Measurements from ENCODE around the gene TUBGCP6. TPM values are rescaled to one million over a fixed set of nuclear protein-coding genes. Genes with fewer than 3 reads are reported as not detected.

Gene TUBGCP6
- total and polyA plus RNA-seq, 9 donors = 21.4 to 35.3 (median 26.2) TPM

Other genes starting within 250 kb of the TUBGCP6 start
- gene IL17REL, start 232.3 kb downstream of the TUBGCP6 start, total RNA-seq = not detected
- under 1 TPM in 1 of 8 donors, not detected in 7; 0.05 TPM for gene IL17REL, start 232.3 kb downstream of the TUBGCP6 start, polyA plus RNA-seq (ENCODE audit: insufficient read depth in 1 of 8, insufficient read length in 8 of 8, low replicate concordance in 1 of 8)
- gene TTLL8, start 186.7 kb downstream of the TUBGCP6 start, total RNA-seq = not detected
- not detected for gene TTLL8, start 186.7 kb downstream of the TUBGCP6 start, polyA plus RNA-seq (ENCODE audit: insufficient read depth in 1 of 8, insufficient read length in 8 of 8, low replicate concordance in 1 of 8)
- 0.31 TPM for gene MLC1, start 159.6 kb downstream of the TUBGCP6 start, total RNA-seq
- 1 to 10 TPM in 1 of 8 donors, under 1 TPM in 7; 0.45 to 1.2 (median 0.85) TPM for gene MLC1, start 159.6 kb downstream of the TUBGCP6 start, polyA plus RNA-seq (ENCODE audit: insufficient read depth in 1 of 8, insufficient read length in 8 of 8, low replicate concordance in 1 of 8)
- gene MOV10L1, start 155.0 kb downstream of the TUBGCP6 start, total RNA-seq = 0.40 TPM
- under 1 TPM; 0.08 to 0.50 (median 0.20) TPM for gene MOV10L1, start 155.0 kb downstream of the TUBGCP6 start, polyA plus RNA-seq (ENCODE audit: insufficient read depth in 1 of 8, insufficient read length in 8 of 8, low replicate concordance in 1 of 8)
- 0.13 TPM for gene PANX2, start 74.3 kb downstream of the TUBGCP6 start, total RNA-seq
- under 1 TPM; 0.04 to 0.19 (median 0.15) TPM for gene PANX2, start 74.3 kb downstream of the TUBGCP6 start, polyA plus RNA-seq (ENCODE audit: insufficient read depth in 1 of 8, insufficient read length in 8 of 8, low replicate concordance in 1 of 8)
- 10.5 TPM for gene TRABD, start 59.1 kb downstream of the TUBGCP6 start, total RNA-seq
- 10 to 100 TPM; 16.7 to 28.5 (median 19.8) TPM for gene TRABD, start 59.1 kb downstream of the TUBGCP6 start, polyA plus RNA-seq (ENCODE audit: insufficient read depth in 1 of 8, insufficient read length in 8 of 8, low replicate concordance in 1 of 8)
- 11.8 TPM for gene SELENOO, start 44.0 kb downstream of the TUBGCP6 start, total RNA-seq
- gene SELENOO, start 44.0 kb downstream of the TUBGCP6 start, polyA plus RNA-seq (ENCODE audit: insufficient read depth in 1 of 8, insufficient read length in 8 of 8, low replicate concordance in 1 of 8) = 10 to 100 TPM; 10.8 to 21.1 (median 14.5) TPM
- 11.5 TPM for gene HDAC10, start 6.2 kb upstream of the TUBGCP6 start, total RNA-seq
- 10 to 100 TPM; 10.8 to 23.7 (median 16.9) TPM for gene HDAC10, start 6.2 kb upstream of the TUBGCP6 start, polyA plus RNA-seq (ENCODE audit: insufficient read depth in 1 of 8, insufficient read length in 8 of 8, low replicate concordance in 1 of 8)
- gene MAPK12, start 16.7 kb upstream of the TUBGCP6 start, total RNA-seq = 25.6 TPM
- 10 to 100 TPM in 7 of 8 donors, 1 to 10 TPM in 1; 9.4 to 37.8 (median 19.1) TPM for gene MAPK12, start 16.7 kb upstream of the TUBGCP6 start, polyA plus RNA-seq (ENCODE audit: insufficient read depth in 1 of 8, insufficient read length in 8 of 8, low replicate concordance in 1 of 8)
- 4.5 TPM for gene MAPK11, start 25.4 kb upstream of the TUBGCP6 start, total RNA-seq
- 1 to 10 TPM; 6.1 to 8.7 (median 6.8) TPM for gene MAPK11, start 25.4 kb upstream of the TUBGCP6 start, polyA plus RNA-seq (ENCODE audit: insufficient read depth in 1 of 8, insufficient read length in 8 of 8, low replicate concordance in 1 of 8)
- 36.9 TPM for gene PLXNB2, start 62.6 kb upstream of the TUBGCP6 start, total RNA-seq
- 100 to 1,000 TPM in 2 of 8 donors, 10 to 100 TPM in 6; 72.1 to 110 (median 94.2) TPM for gene PLXNB2, start 62.6 kb upstream of the TUBGCP6 start, polyA plus RNA-seq (ENCODE audit: insufficient read depth in 1 of 8, insufficient read length in 8 of 8, low replicate concordance in 1 of 8)
- gene DENND6B, start 82.0 kb upstream of the TUBGCP6 start, total RNA-seq = 2.0 TPM
- 1 to 10 TPM; 3.9 to 7.1 (median 4.8) TPM for gene DENND6B, start 82.0 kb upstream of the TUBGCP6 start, polyA plus RNA-seq (ENCODE audit: insufficient read depth in 1 of 8, insufficient read length in 8 of 8, low replicate concordance in 1 of 8)
- gene PPP6R2, start 98.3 kb upstream of the TUBGCP6 start, total RNA-seq = 36.4 TPM
- 10 to 100 TPM; 29.8 to 41.5 (median 36.2) TPM for gene PPP6R2, start 98.3 kb upstream of the TUBGCP6 start, polyA plus RNA-seq (ENCODE audit: insufficient read depth in 1 of 8, insufficient read length in 8 of 8, low replicate concordance in 1 of 8)
- gene SBF1, start 230.0 kb upstream of the TUBGCP6 start, total RNA-seq = 36.5 TPM
- gene SBF1, start 230.0 kb upstream of the TUBGCP6 start, polyA plus RNA-seq (ENCODE audit: insufficient read depth in 1 of 8, insufficient read length in 8 of 8, low replicate concordance in 1 of 8) = 10 to 100 TPM; 34.6 to 49.7 (median 45.2) TPM
- gene ADM2, start 236.5 kb upstream of the TUBGCP6 start, total RNA-seq = 0.40 TPM
- under 1 TPM; 0.23 to 0.81 (median 0.54) TPM for gene ADM2, start 236.5 kb upstream of the TUBGCP6 start, polyA plus RNA-seq (ENCODE audit: insufficient read depth in 1 of 8, insufficient read length in 8 of 8, low replicate concordance in 1 of 8)
- not detected for gene MIOX, start 241.8 kb upstream of the TUBGCP6 start, total RNA-seq
- gene MIOX, start 241.8 kb upstream of the TUBGCP6 start, polyA plus RNA-seq (ENCODE audit: insufficient read depth in 1 of 8, insufficient read length in 8 of 8, low replicate concordance in 1 of 8) = under 1 TPM in 4 of 8 donors, not detected in 4; 0.08 to 0.12 (median 0.10) TPM

Data from muscle of leg (tissue), 9 donors.